Measurements from ENCODE around the gene GLI2. TPM values are rescaled to one million over a fixed set of nuclear protein-coding genes. Genes with fewer than 3 reads are reported as not detected.

The GLI2 gene
- total RNA-seq, 3 donors from 2014 or later, result 1.0 to 7.3 (median 1.3) TPM

GRCh38 chr2:120691410-120691809 is 44.3 kb upstream of the GLI2 start:
- intact Hi-C loops (cut with DNase I, micrococcal nuclease), result no loop called here
- ATAC-seq (no peak), DNase-seq (no peak)
- Histone ChIP-seq H3K9me3 (no peaks in the 10 kb centered on the region), H3K4me1 (ENCODE audit: low read depth) (no peaks in the 10 kb centered on the region), H3K36me3 (ENCODE audit: low read depth) (no peaks in the 10 kb centered on the region), H3K4me3 (no peak overlapping the region)
- no peak for TF ChIP-seq CTCF (IDR thresholded peaks at IDR 0.05)

- no peak for ATAC-seq
- Histone ChIP-seq H3K36me3 (ENCODE audit: low read depth) (no peaks in the 10 kb centered on the region), H3K9me3 (no peaks in the 10 kb centered on the region), H3K4me1 (ENCODE audit: low read depth) (no peaks in the 10 kb centered on the region), H3K4me3 (no peak overlapping the region)
- no peak for TF ChIP-seq CTCF (IDR thresholded peaks at IDR 0.05)
- no peak for DNase-seq
- intact Hi-C loops (cut with DNase I, micrococcal nuclease), result no loop called here
Observed at GRCh38 chr2:120692691-120693090, 43.0 kb upstream of the GLI2 start.

GRCh38 chr2:120693121-120693520 is 42.5 kb upstream of the GLI2 start:
- Histone ChIP-seq H3K9me3 (no peaks in the 10 kb centered on the region), H3K4me3 (no peak overlapping the region), H3K4me1 (ENCODE audit: low read depth) (no peaks in the 10 kb centered on the region), H3K36me3 (ENCODE audit: low read depth) (no peaks in the 10 kb centered on the region)
- no peak for TF ChIP-seq CTCF (IDR thresholded peaks at IDR 0.05)
- intact Hi-C loops (cut with DNase I, micrococcal nuclease), result no loop called here
- DNase-seq, result no peak
- no peak for ATAC-seq

GRCh38 chr2:120694034-120694433 is 41.6 kb upstream of the GLI2 start:
- no peak for TF ChIP-seq CTCF (IDR thresholded peaks at IDR 0.05)
- intact Hi-C loops (cut with DNase I, micrococcal nuclease), result loop anchor here in 1 of 2 donors (2.0 kb wide), 1 partner anchor 377 kb away; no protein-coding TSS in a partner anchor
- no peak for ATAC-seq
- no peak overlapping the region for H3K4me3 ChIP-seq
- H3K4me1 ChIP-seq (ENCODE audit: low read depth), result no peaks in the 10 kb centered on the region
- no peak for DNase-seq
- H3K36me3 ChIP-seq (ENCODE audit: low read depth), result no peaks in the 10 kb centered on the region
- H3K9me3 ChIP-seq, result no peaks in the 10 kb centered on the region

- H3K9me3 ChIP-seq, result no peaks in the 10 kb centered on the region
- intact Hi-C loops (cut with DNase I, micrococcal nuclease), result loop anchor here in 1 of 2 donors (5.0 kb wide), 1 partner anchor 375 kb away; no protein-coding TSS in a partner anchor
- no peaks in the 10 kb centered on the region for H3K36me3 ChIP-seq (ENCODE audit: low read depth)
- no peak overlapping the region for H3K4me3 ChIP-seq
- DNase-seq, result no peak
- H3K4me1 ChIP-seq (ENCODE audit: low read depth), result no peaks in the 10 kb centered on the region
- ATAC-seq, result no peak
- no peak for TF ChIP-seq CTCF (IDR thresholded peaks at IDR 0.05)
Observed at GRCh38 chr2:120697471-120697870, 38.2 kb upstream of the GLI2 start.

- ATAC-seq, result no peak
- Histone ChIP-seq H3K4me3 (no peak overlapping the region), H3K36me3 (ENCODE audit: low read depth) (no peaks in the 10 kb centered on the region), H3K9me3 (no peaks in the 10 kb centered on the region), H3K4me1 (ENCODE audit: low read depth) (no peaks in the 10 kb centered on the region)
- no peak for DNase-seq
- TF ChIP-seq CTCF (IDR thresholded peaks at IDR 0.05), result no peak
- intact Hi-C loops (cut with DNase I, micrococcal nuclease), result loop anchor here in 1 of 2 donors (5.0 kb wide), 1 partner anchor 373 kb away; no protein-coding TSS in a partner anchor
Observed at GRCh38 chr2:120699292-120699691, 36.4 kb upstream of the GLI2 start.

Measured in mucosa of descending colon (tissue), 3 donors.